ACHN (cell line): Measurements from ENCODE around the gene SRGAP3.

Experiments used
- DNase-seq: peaks from one replicate; pipeline ENCODE4 v3.0.0-alpha.2; 2015
- in situ Hi-C: cut with HindIII; loops from 2 replicates; pipeline ENCODE4 v1.10.0; 2017; ENCODE audit warnings: low sequenced_read_pairs, low pct_ligation_motif_present, low pct_unique_long_range_greater_than_20kb

Gene SRGAP3

DNA sequence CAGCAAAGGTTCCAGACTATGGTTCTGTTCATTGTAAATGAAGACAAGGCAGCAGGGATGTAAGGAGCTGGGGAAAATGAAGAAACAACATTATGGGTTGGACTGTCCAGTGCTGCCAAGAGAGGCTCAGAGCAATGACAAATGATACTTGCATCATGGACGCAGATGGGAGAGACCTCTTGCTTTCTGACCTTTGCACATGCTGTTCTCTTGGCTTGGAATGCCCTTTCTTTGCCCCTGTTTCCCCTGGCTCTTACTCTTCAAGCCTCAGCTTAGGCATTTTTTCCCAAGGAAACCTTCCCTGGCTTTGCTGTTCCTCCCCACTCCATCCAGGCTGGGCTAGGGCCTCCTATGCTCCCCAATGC is 226.2 kb downstream of the SRGAP3 start:
- in situ Hi-C loops = no loop called here
- no peak for DNase-seq

- in situ Hi-C loops = no loop called here
- DNase-seq = no peak
Measured at GRCh38 chr3:9022305-9023225, 226.9 kb downstream of the SRGAP3 start.

DNA sequence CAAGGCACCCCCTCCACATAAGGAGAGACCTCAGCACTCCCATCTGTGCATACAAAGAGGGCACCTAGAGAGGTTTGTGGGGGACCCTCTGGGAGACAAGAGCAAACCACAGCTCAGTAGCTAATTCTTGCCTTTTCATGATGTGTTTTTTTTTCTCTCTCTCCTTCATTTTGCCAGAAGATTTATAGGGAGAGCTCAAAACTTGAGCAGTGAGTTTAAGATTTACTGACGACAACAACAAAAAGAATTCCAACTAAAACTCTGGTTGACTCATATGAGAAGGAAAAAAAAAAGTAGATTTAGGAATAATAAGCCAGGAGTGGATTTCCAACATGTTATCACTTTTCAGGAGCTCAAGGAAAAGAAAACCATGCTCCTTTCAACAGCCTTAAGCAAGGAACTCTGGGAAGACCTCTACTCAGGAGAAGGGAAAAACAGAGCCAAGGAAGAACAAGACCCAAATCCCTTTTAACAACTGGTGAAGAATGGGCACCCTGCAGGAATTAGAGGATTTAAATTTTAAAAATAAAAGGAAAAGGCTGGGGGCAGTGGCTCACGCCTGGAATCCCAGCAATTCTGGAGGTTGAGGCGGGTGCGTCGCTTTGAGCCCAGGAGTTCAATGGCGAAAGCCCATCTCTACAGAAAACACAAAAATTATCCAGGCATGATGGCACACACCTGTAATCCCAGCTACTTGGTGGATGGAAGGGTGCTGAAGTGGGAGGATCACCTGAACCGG is 228.0 kb downstream of the SRGAP3 start:
- in situ Hi-C loops = no loop called here
- no peak for DNase-seq

DNA sequence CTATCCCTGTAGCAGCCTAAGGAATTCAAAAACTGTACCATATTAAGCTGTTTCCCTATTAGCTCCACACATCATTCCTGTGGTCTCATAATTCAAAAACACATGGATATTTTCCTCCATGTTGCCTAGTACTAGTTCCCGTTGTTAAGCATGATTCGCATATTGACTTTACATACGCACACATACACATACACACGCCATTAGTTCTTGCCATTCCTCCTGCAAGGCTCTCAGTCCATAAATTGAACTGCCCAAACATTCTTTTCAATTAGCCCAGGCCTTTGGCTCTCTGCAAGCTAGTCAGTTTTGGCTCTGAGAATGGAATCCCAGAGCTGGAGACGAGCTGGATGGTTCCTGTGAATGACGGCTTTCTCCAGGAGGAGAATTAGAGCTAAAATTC is 229.0 kb downstream of the SRGAP3 start:
- DNase-seq = no peak
- in situ Hi-C loops = no loop called here

DNA sequence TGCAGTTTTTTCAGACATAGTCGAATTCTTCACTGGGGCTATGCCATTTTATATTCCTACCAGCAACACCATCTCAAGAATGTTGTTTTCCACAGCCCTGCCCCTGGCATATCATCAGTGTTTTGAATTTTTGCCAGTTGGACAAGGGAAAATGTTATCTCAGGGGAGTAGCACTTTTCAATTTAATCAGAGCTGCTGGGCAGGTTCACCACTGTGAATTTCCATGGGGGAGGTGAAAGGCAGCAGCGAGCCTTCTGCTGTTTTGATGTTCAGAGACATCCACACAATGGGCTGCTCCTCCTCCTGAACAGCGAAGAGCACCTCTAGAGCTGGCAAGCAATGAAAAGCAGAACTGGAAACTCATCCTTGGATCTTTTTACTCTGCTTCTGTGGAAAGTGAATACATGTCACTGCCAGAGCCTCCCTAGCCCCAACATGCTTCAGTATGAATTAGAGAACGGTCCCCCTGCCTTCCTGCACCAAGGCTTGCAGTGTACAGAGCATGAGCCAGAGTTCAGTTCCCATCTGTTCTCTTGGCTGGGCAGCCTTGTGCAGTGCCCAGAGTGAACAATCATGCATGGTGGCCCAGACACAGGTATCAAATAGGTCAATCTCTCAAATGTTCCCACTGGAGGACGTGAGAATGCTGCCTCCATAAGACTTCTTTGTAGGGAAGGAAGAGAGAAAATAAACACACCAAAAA is 230.0 kb downstream of the SRGAP3 start:
- no peak for DNase-seq
- in situ Hi-C loops = no loop called here

DNA sequence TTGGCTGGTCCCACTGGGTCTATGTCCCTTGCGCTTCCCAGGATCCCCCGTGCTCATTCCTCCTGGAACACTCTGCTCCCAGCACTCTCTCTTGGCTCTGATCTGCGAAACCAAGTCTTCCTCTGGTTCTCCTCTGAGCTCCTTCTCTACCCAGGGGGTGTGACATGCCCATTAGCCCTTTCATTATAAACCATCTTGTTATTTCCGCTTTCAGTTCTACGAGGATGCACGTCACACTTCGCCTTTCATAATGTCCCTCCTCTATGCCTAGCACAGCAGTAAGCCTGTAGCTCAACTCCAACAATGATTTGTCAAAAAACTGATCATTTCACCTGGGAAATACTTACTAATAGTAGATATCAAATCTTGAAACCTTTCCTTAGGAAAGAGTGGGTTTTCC is 234.2 kb downstream of the SRGAP3 start:
- in situ Hi-C loops = no loop called here
- no peak for DNase-seq

DNA sequence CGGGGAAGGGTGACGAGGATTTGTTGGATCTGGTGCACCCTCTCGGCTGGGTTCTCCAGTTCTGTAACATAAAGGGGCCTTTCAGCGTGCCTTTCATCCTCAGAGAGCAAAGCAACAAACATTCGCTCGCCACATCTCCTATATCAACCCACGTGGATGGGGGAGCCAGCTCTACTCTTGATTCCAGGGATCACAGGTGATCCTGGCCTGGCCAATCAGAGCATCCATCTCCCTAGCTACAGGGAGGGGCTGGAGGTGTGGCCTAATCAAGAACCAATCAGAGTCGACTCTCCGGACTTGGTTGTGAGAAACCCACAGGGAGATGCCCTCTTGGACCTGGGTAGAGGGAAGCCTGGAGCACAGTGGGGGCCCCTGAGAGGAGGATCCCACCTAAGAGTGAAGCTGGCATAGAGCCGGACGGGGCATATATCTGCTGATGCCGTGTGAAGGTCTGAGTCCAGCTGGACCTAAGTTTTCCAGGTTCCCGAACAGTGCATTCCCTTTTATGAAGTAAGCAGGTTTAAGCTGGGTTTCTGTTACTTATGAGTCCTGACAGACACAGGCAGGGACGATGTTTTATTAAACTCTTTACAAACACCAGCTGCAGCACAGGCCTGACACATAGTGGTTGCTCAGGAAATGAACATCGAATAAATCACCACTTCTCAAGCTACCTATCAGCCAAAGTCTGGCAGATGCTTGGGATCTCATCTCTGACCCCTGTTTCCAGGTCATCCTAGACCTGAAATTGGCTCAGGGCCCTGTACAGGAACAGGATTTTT is 235.5 kb downstream of the SRGAP3 start:
- DNase-seq = no peak
- in situ Hi-C loops = no loop called here

- in situ Hi-C loops = no loop called here
- no peak for DNase-seq
Measured at GRCh38 chr3:9012521-9012920, 236.9 kb downstream of the SRGAP3 start.

DNA sequence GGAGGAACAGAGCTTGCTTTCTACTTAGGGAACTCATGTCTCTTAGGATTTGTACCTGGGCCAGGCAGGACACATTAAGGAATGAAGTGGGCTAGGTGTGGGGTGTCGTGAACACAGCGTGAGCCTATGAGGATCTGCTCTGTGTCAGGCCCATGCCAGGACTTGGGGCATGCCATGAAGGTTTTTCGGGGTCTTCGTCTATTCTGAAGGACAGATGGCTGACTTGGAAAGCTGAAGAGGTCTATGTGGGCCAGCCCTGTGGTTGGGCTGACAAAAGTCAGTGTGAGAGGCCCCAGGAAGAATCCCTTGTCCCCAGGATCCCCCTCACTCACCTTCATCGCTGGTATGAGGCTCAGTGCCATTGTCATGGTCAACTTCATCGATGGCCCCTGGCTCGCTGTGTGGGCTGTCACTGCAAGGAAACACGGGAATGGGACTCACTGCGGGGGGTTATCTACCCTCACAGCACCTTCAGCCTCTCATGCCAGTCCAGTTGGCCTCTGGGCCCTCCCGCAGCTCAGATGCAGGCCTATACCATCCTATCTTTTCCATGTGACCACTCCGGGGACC is 239.4 kb downstream of the SRGAP3 start:
- DNase-seq = no peak
- in situ Hi-C loops = no loop called here

DNA sequence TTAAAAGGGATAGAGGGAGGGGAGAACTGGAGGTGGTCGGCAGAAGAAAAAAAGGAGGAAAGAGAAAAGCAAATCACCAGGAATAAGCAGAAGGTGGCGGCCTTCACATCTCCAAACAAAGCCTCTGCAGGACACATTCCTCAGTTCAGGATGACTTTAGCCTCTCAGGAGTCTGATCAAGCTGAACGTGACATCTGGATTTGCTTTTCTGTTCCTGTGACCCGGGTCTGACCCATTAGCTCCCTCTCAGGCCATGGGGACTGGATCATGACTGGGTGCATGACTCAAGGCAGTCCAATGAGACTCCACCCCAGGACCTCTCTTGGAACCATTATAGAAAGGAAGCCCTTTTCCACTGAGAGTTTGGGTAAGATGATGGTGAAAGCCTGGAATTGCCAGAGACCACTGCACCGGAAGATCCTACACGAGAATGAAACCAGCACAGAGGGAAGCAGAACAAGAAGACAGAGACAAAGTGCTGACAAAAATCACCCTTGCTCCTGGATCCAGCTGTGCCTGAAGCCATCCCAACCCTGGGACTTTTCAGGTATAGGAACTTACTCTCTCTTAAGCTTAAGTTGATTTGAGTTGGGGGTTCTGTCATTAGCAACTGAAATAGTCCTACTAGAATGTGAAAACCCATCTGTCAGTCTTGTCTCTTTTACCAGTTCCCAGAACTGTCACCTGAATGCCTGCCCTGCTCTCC is 240.7 kb downstream of the SRGAP3 start:
- no peak for DNase-seq
- in situ Hi-C loops = no loop called here

GRCh38 chr3:9007928-9008327 is 241.5 kb downstream of the SRGAP3 start:
- in situ Hi-C loops = no loop called here
- DNase-seq = no peak

GRCh38 chr3:9007213-9007612 is 242.2 kb downstream of the SRGAP3 start:
- no peak for DNase-seq
- in situ Hi-C loops = no loop called here

DNA sequence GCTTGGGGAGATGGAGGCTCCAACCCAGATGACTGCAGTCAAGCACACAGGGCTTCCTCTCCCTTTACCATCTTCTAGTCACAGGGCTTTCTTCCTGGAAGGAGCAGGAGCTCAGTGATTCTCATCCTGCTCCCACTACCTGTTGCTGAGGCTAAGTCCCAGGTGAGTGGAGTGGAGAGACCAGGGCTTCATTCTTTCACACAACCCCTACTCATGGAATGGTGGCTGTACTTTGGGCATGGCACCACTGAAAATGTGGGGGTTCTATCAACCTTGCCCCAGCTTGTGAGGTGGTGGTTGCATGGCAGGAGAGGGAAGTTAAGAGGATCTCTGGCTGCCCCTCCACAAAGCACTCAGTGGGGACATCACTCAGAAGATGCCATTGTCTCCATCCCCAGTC is 249.4 kb downstream of the SRGAP3 start:
- in situ Hi-C loops = no loop called here
- no peak for DNase-seq

DNA sequence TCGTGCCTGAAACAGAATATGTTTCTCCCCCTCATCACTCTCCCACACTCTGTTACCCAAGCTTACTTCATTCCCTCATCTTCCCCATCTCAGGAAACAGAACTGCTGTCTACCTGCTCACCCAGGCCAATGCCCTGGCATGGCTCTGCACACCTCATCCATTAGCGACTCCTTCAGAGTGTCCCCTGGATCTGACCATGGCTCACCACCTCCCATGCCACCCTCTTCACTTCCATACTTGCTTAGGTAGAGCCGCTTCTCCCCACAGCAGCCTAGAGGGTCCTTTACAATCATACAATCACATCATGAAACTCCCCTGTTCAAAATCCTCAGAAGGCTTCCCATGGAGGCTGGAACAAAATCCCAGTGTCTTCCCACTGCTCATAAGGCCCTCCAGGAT is 252.3 kb downstream of the SRGAP3 start:
- no peak for DNase-seq
- in situ Hi-C loops = no loop called here

DNA sequence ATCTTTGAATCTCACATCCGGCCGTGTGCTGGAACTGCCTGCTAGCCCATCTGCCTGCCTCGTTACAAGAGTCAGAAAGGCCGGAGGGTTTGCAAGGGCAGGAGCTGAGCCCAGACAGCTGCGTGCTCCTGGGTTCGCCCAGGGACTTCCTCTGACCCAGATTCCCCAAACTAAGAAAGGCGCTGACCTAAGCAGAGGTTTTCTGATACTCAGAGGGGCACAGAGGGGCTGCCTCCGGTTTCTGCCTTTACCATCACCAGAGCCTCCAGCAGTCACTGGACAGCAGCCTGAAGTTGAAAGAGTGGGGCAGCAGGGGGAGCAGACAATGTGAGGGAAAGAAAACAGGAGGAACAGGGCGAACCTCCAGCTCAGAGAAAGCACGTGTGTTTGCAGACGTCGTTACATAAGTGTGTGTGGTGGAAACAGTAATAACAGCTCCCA is 252.7 kb downstream of the SRGAP3 start:
- in situ Hi-C loops = no loop called here
- DNase-seq = no peak

DNA sequence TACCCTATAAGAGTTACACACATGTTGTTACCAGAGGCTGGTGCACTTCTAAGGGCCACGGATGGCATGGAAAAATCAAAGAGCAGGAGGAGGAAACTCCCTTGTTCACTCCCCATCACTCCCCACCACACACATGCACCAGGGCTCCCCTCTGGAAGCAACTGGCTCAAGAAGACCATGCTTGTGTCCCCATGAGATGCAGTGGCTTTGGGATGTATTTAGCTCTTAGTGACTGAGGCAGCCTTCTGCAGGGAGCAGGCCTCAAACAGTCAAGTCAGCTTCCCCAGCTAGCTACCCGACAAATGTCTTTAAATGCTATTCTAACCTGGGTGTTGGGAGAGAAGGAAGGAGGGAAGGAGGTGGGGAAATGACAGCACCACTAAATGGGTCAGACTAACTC is 253.2 kb downstream of the SRGAP3 start:
- no peak for DNase-seq
- in situ Hi-C loops = no loop called here

DNA sequence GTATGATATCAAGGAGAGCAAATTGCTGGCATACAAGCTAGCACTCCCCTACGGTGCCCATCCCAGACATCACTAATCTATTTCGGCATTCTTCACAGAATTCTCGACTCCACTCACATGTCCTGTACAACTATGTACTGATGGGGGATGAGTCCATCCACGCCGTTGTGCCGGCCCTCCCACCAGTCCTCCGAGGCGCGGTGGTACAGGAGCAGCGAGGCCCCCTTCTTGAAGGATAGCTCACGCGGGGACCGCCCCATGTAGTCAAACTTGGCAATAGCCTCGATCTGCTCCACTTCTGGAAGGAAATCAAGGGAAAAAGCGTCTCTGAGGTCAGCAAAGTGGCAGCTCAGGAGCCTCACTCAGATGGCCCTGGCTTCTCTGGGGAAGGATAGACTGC is 255.2 kb downstream of the SRGAP3 start:
- in situ Hi-C loops = no loop called here
- DNase-seq = no peak

GRCh38 chr3:8993331-8993730 is 256.1 kb downstream of the SRGAP3 start:
- in situ Hi-C loops = no loop called here
- DNase-seq = no peak
